K562 (cell line): Measurements from ENCODE around the gene MAP1LC3B. TPM values are rescaled to one million over a fixed set of nuclear protein-coding genes. Genes with fewer than 3 reads are reported as not detected.

Experiments
- ATAC-seq: fragments of 200-7000 bp; cut with Tn5 transposase; 3 replicates; pipeline ENCODE4 v1.9.1; 2020; ENCODE audit warnings: moderate library complexity
- BruUV-seq: library from RNA; stranded (reverse); fragments of 400-500 nt; replicated peaks from 2 replicates; lab custom pipeline; 2021; lab: Mats Ljungman, UMichigan
- CTCF ChIA-PET: fragments of 300-600 bp; formaldehyde crosslinking; extraction: SDS; loops from one replicate; lab custom pipeline; 2021; ENCODE audit warnings: low intra/inter-chr PET ratio; lab: Yijun Ruan, JAX
- POLR2A ChIA-PET: fragments of 300-600, 350-650 bp; sonication (Branson Sonifier 250); formaldehyde crosslinking; extraction: SDS; loops from one replicate; lab custom pipeline; 2021; ENCODE audit warnings: antibody characterized with exemption, inconsistent platforms; lab: Yijun Ruan, JAX
- DNase-seq, 4 experiments: peaks; one replicate each; pipeline versions ENCODE4 v3.0.0 to v3.0.0-alpha.2; 2011 to 2018; ENCODE audit warnings: low spot score in 3 of 4, mixed read lengths in 3 of 4; ENCODE audit errors: extremely low read depth in 1 of 4
- FAIRE-seq: peaks from 2 replicates; lab custom pipeline; 2011; peaks lifted over from hg19 to GRCh38; lab: Jason Lieb, UNC
- H2AFZ ChIP-seq: 2 replicates; pipeline ENCODE4 v1.6.0; 2011; ENCODE audit warnings: low read depth, low read length, control low read depth, inconsistent platforms
- H3K27ac ChIP-seq: fragments of 200-600 bp; 3 replicates; pipeline ENCODE4 v1.8.0; 2011; ENCODE audit warnings: low read depth, mild to moderate bottlenecking, control low read depth, inconsistent platforms, low read length, moderate library complexity, mixed read lengths; ENCODE audit errors: extremely low read depth
- H3K27me3 ChIP-seq, 2 experiments: fragments of 300-600 bp in 1 of 2; 2 replicates in 1 of 2; 3 replicates in 1 of 2; pipeline versions ENCODE4 v1.6.0 to v1.8.0; 2011; ENCODE audit warnings: inconsistent platforms in 2 of 2, low read length in 2 of 2, mild to moderate bottlenecking in 1 of 2, mixed read lengths in 1 of 2, moderate library complexity in 1 of 2; ENCODE audit not compliant: control insufficient read depth in 2 of 2, insufficient read depth in 2 of 2
- H3K36me3 ChIP-seq: fragments of 300-600 bp; 3 replicates; pipeline ENCODE4 v1.8.0; 2011; ENCODE audit warnings: mild to moderate bottlenecking, low read length, inconsistent platforms; ENCODE audit not compliant: control insufficient read depth, insufficient read depth
- H3K4me1 ChIP-seq, 2 experiments: fragments of 200-600 bp in 1 of 2; replicated peaks in 1 of 2; 2 replicates in 1 of 2; 3 replicates in 1 of 2; pipeline versions ENCODE4 v1.5.1 to v1.8.0; 2011; ENCODE audit warnings: inconsistent platforms in 2 of 2, low read length in 2 of 2, mild to moderate bottlenecking in 1 of 2, mixed read lengths in 1 of 2, moderate library complexity in 1 of 2; ENCODE audit not compliant: control insufficient read depth in 2 of 2, insufficient read depth in 2 of 2
- H3K4me2 ChIP-seq: 2 replicates; pipeline ENCODE4 v1.6.1; 2011; ENCODE audit warnings: low read length, control low read depth, inconsistent platforms, mixed read lengths; ENCODE audit not compliant: insufficient read depth
- H3K4me3 ChIP-seq: fragments of 200-600 bp; sonication (generic), shearing (Covaris generic); 2 replicates; pipeline ENCODE4 v1.5.1; 2016; ENCODE audit warnings: control low read depth, inconsistent platforms
- H3K79me2 ChIP-seq: fragments of 200-600 bp; 3 replicates; pipeline ENCODE4 v1.8.0; 2011; ENCODE audit warnings: low read length, inconsistent platforms; ENCODE audit not compliant: control insufficient read depth, insufficient read depth
- H3K9ac ChIP-seq, 2 experiments: 2 replicates each; pipeline versions ENCODE4 v1.6.0 to v1.6.1; 2011; ENCODE audit warnings: low read depth in 2 of 2, low read length in 2 of 2, control low read depth in 1 of 2, inconsistent platforms in 1 of 2, mild to moderate bottlenecking in 1 of 2, mixed read lengths in 1 of 2; ENCODE audit not compliant: insufficient read depth in 1 of 2
- H3K9me1 ChIP-seq: one replicate; pipeline ENCODE4 v1.6.0; 2011; ENCODE audit warnings: inconsistent platforms, mild to moderate bottlenecking, low read length, moderate library complexity; ENCODE audit not compliant: control insufficient read depth, insufficient read depth
- H3K9me3 ChIP-seq: replicated peaks from 2 replicates; pipeline ENCODE4 v1.5.1; 2011; ENCODE audit warnings: low read depth, low read length, inconsistent platforms; ENCODE audit not compliant: control insufficient read depth, insufficient read depth
- H4K20me1 ChIP-seq: replicated peaks from 2 replicates; pipeline ENCODE4 v1.6.1; 2011; ENCODE audit warnings: low read length, inconsistent platforms, mixed read lengths; ENCODE audit not compliant: control insufficient read depth, insufficient read depth
- CBFA2T3 ChIP-seq: fragments of 450-650 bp; IDR thresholded peaks from 2 replicates; pipeline ENCODE4 v1.6.1; 2017
- CCAR2 ChIP-seq: fragments of 200-400 bp; formaldehyde crosslinking; IDR thresholded peaks from 2 replicates; pipeline ENCODE4 v1.6.1; 2017; ENCODE audit warnings: mild to moderate bottlenecking, low read depth, low read length
- CCNT2 ChIP-seq: IDR thresholded peaks from 2 replicates; pipeline ENCODE4 v1.6.1; 2011; ENCODE audit warnings: borderline replicate concordance, low read depth, mild to moderate bottlenecking, moderate library complexity, mixed read lengths, low read length; ENCODE audit not compliant: insufficient read length; ENCODE audit errors: extremely low read depth
- CHD2 ChIP-seq: IDR thresholded peaks from 2 replicates; pipeline ENCODE4 v1.6.1; 2011; ENCODE audit warnings: low read depth, low read length
- EP400 ChIP-seq: fragments of 450-650 bp; IDR thresholded peaks from 2 replicates; pipeline ENCODE4 v1.6.1; 2017; ENCODE audit warnings: antibody characterized with exemption, mild to moderate bottlenecking, moderate library complexity
- HDAC1 ChIP-seq, 2 experiments: fragments of 450-650 bp; IDR thresholded peaks; 2 replicates each; pipeline ENCODE4 v1.6.1; 2016 to 2017; ENCODE audit warnings: inconsistent platforms in 1 of 2, mild to moderate bottlenecking in 1 of 2, moderate library complexity in 1 of 2
- HOMEZ ChIP-seq: fragments of 250-450 bp; sonication (Bioruptor Pico); IDR thresholded peaks from 2 replicates; pipeline ENCODE4 v1.4.0; 2020; ENCODE audit warnings: mild to moderate bottlenecking, moderate library complexity
- MAFF ChIP-seq: IDR thresholded peaks from 2 replicates; pipeline ENCODE4 v1.6.1; 2012; ENCODE audit warnings: low read length, improper control_type of control experiment
- MECOM ChIP-seq: fragments of 250-450 bp; sonication (Bioruptor Pico); IDR thresholded peaks from 2 replicates; pipeline ENCODE4 v1.8.0; 2022; ENCODE audit warnings: inconsistent platforms
- MXI1 ChIP-seq: IDR thresholded peaks from 2 replicates; pipeline ENCODE4 v1.6.1; 2011; ENCODE audit warnings: low read depth, mild to moderate bottlenecking, improper control_type of control experiment, low read length
- POU5F1 ChIP-seq: fragments of 150-350 bp; IDR thresholded peaks from 2 replicates; pipeline ENCODE4 v1.6.1; 2014; ENCODE audit warnings: borderline replicate concordance, low read length, low read depth, mild to moderate bottlenecking; ENCODE audit not compliant: partially characterized antibody
- RBM15 ChIP-seq: fragments of 200-400 bp; formaldehyde crosslinking; IDR thresholded peaks from 2 replicates; pipeline ENCODE4 v1.6.1; 2018; ENCODE audit warnings: mild to moderate bottlenecking, low read length, moderate library complexity; ENCODE audit not compliant: insufficient read depth
- RCOR1 ChIP-seq, 2 experiments: IDR thresholded peaks; 2 replicates each; pipeline ENCODE4 v1.6.1; 2012; ENCODE audit warnings: low read depth in 2 of 2, low read length in 2 of 2, borderline replicate concordance in 1 of 2, improper control_type of control experiment in 1 of 2
- SAFB2 ChIP-seq: fragments of 200-400 bp; formaldehyde crosslinking; IDR thresholded peaks from 2 replicates; pipeline ENCODE4 v1.6.1; 2018; ENCODE audit warnings: borderline replicate concordance, low read length, low read depth, moderate library complexity; ENCODE audit not compliant: severe bottlenecking
- SIRT6 ChIP-seq: IDR thresholded peaks from one replicate; pipeline ENCODE4 v1.6.1; 2012; ENCODE audit warnings: low read depth, mild to moderate bottlenecking, control low read depth, inconsistent platforms, low read length, moderate library complexity
- TAL1 ChIP-seq: fragments of 450-650 bp; IDR thresholded peaks from 2 replicates; pipeline ENCODE4 v1.6.1; 2016; ENCODE audit warnings: mild to moderate bottlenecking
- TFE3 ChIP-seq: fragments of 450-650 bp; formaldehyde crosslinking; IDR thresholded peaks from 2 replicates; pipeline ENCODE4 v1.4.0; 2020; ENCODE audit warnings: mild to moderate bottlenecking, mixed read lengths
- THRAP3 ChIP-seq: fragments of 450-650 bp; IDR thresholded peaks from 2 replicates; pipeline ENCODE4 v1.6.1; 2016; ENCODE audit warnings: mild to moderate bottlenecking, inconsistent platforms, borderline replicate concordance
- ZNF76 ChIP-seq: fragments of 250-450 bp; sonication (Bioruptor Pico); IDR thresholded peaks from 2 replicates; pipeline ENCODE4 v1.4.0; 2020; ENCODE audit warnings: mild to moderate bottlenecking, moderate library complexity, borderline replicate concordance
- WGBS: fragments of 100-300 bp; shearing (Covaris generic); methylation state at CpG from one replicate; pipeline ENCODE4 v1.1.6; 2016; ENCODE audit warnings: low coverage, mixed read lengths; ENCODE audit not compliant: insufficient coverage; ENCODE audit errors: missing lambda C conversion rate; 5-methylcytosine and 5-hydroxymethylcytosine counted together
- in situ Hi-C: fragments of 300-500 bp; cut with MboI; formaldehyde crosslinking; loops from 4 replicates; pipeline ENCODE4 v1.15.0; 2018; ENCODE audit warnings: inconsistent platforms, mixed read lengths
- intact Hi-C: fragments of 100-400 bp; cut with micrococcal nuclease; formaldehyde crosslinking; loops from 2 replicates; pipeline ENCODE4 v1.14.2; 2022
- polyA plus RNA-seq, 8 experiments: library from polyadenylated mRNA; depleted of rRNA in 4 of 8; stranded (reverse) in 5 of 8; unstranded in 3 of 8; fragments of >200 nt; fragmentation: Nextera tagmentation in 2 of 8; fragmentation: Illumina TruSeq in 1 of 8; extraction: Ambion mirVana in 2 of 8; extraction: Trizol in 1 of 8; gene quantifications; 2 replicates each; pipeline versions ENCODE4 v1.2.1 to v1.2.3, GENCODE V29; 2011 to 2014; ENCODE audit warnings: inconsistent platforms in 1 of 8, missing spikeins in 1 of 8
- total RNA-seq, 7 experiments: library from RNA; depleted of rRNA in 6 of 7; stranded (reverse); fragments of >200 nt in 6 of 7; fragmentation: Illumina TruSeq in 2 of 7; extraction: Trizol in 2 of 7; gene quantifications; 2 replicates each; pipeline versions ENCODE4 v1.2.1 to v1.2.3, GENCODE V29; 2011 to 2021; ENCODE audit warnings: low replicate concordance in 1 of 7

Gene MAP1LC3B
- total and polyA plus RNA-seq, 9 of the 15 experiments (the other 6 are each of a cell fraction or from before 2014, with no cell fraction given), result 16.0 to 81.5 (median 36.7) TPM

- no peak for FAIRE-seq
- CTCF ChIA-PET, result no interaction called here
- H3K4me2 ChIP-seq, result no peak overlapping the region
- 97% methylated on average over 13 of the region's 13 CpGs for WGBS
- no peaks in the 10 kb centered on the region for H3K27me3 ChIP-seq
- no peak for DNase-seq
- TF ChIP-seq SIRT6 (no peak), SAFB2 (no peak), EP400 (no peak), THRAP3 (no peak), HDAC1 (IDR thresholded peaks at IDR 0.05) (no peak), CCAR2 (no peak), MECOM (CRISPR knock-in tag) (no peak), ZNF76 (no peak), TFE3 (CRISPR knock-in tag) (no peak), RBM15 (no peak), CCNT2 (no peak), MXI1 (no peak), HOMEZ (CRISPR knock-in tag) (no peak), CBFA2T3 (no peak), RCOR1 (IDR thresholded peaks at IDR 0.05; ENCODE audit: borderline replicate concordance in 1 of 2, low read depth in 2 of 2, low read length in 2 of 2) (no peak), MAFF (no peak), TAL1 (no peak), POU5F1 (no peak), CHD2 (no peak)
- no peak overlapping the region for H2AFZ ChIP-seq
- in situ Hi-C loops (no loop called here), intact Hi-C loops (no loop called here)
- no peak overlapping the region for H3K4me3 ChIP-seq
- no peak overlapping the region for H3K27ac ChIP-seq
- ATAC-seq, result no peak
- H3K36me3 ChIP-seq, result peaks cover 21% of the 10 kb centered on the region; the same call in 2 of the 3 replicates
- H3K9me1 ChIP-seq, result no peaks in the 10 kb centered on the region
- H3K9me3 ChIP-seq, result no peaks in the 10 kb centered on the region
- H3K79me2 ChIP-seq, result peaks cover 86% of the 10 kb centered on the region
- no TSS peak for BruUV-seq
- POLR2A ChIA-PET, result interaction anchor here (2.5 kb wide), 1 partner anchor 11 kb away, joined by 13 read pairs; no protein-coding TSS in a partner anchor
- H4K20me1 ChIP-seq, result peaks cover 6% of the 10 kb centered on the region; the same call in 1 of the 2 replicates
- peaks cover 17 to 19% of the 10 kb centered on the region in 2 experiments; a peak in 4 of 5 replicates for H3K4me1 ChIP-seq
- H3K9ac ChIP-seq, result no peak overlapping the region
Observed at GRCh38 chr16:87374313-87374712, 17.8 kb upstream of the MAP1LC3B start.
